HepG2 (cell line): ENCODE data around the gene MMP24OS. TPM values are rescaled to one million over a fixed set of nuclear protein-coding genes. Genes with fewer than 3 reads are reported as not detected.

Experiments
- BRD4 ChIP-seq: sonication (generic); formaldehyde crosslinking; IDR thresholded peaks from 2 replicates; pipeline ENCODE4 v1.4.0; 2020; ENCODE audit warnings: missing genetic modification reagents
- CC2D1A ChIP-seq: sonication (generic); formaldehyde crosslinking; IDR thresholded peaks from 2 replicates; pipeline ENCODE4 v1.8.1; 2023; ENCODE audit warnings: mild to moderate bottlenecking, missing genetic modification reagents
- MTA3 ChIP-seq: sonication (generic); formaldehyde crosslinking; IDR thresholded peaks from 2 replicates; pipeline ENCODE4 v1.4.0; 2020; ENCODE audit warnings: missing genetic modification reagents
- PHF5A ChIP-seq: IDR thresholded peaks from one replicate; pipeline ENCODE4 v1.6.1; 2018; ENCODE audit warnings: low read depth, missing genetic modification reagents; ENCODE audit not compliant: unreplicated experiment
- ZC3H13 ChIP-seq: sonication (generic); formaldehyde crosslinking; IDR thresholded peaks from 2 replicates; pipeline ENCODE4 v1.8.1; 2023; ENCODE audit warnings: mild to moderate bottlenecking, missing genetic modification reagents, moderate library complexity
- ZNF180 ChIP-seq: sonication (generic); formaldehyde crosslinking; IDR thresholded peaks from 2 replicates; pipeline ENCODE4 v1.4.0; 2020; ENCODE audit warnings: low read depth, missing genetic modification reagents, borderline replicate concordance
- ZNF263 ChIP-seq: sonication (generic); formaldehyde crosslinking; IDR thresholded peaks from 2 replicates; pipeline ENCODE4 v1.4.0; 2020; ENCODE audit warnings: missing genetic modification reagents
- polyA plus RNA-seq, 8 experiments: library from polyadenylated mRNA; depleted of rRNA in 3 of 8; stranded (reverse) in 7 of 8; unstranded in 1 of 8; fragments of >200 nt; fragmentation: Illumina TruSeq in 4 of 8; extraction: Trizol in 4 of 8; gene quantifications; 2 replicates each; pipeline versions ENCODE4 v1.2.1 to v1.2.3, GENCODE V29; 2011 to 2016; ENCODE audit warnings: low read depth in 4 of 8, missing spikeins in 1 of 8, mixed read lengths in 1 of 8; ENCODE audit not compliant: insufficient read depth in 1 of 8
- total RNA-seq, 5 experiments: library from RNA; depleted of rRNA; stranded (reverse); fragments of >200 nt; fragmentation: Illumina TruSeq; extraction: Trizol; gene quantifications; 2 replicates each; pipeline ENCODE4 v1.2.3, GENCODE V29; 2016; ENCODE audit warnings: low read depth in 1 of 5
- TF ChIP-seq, protein P1 (sequence below): sonication (generic); formaldehyde crosslinking; IDR thresholded peaks from 2 replicates; pipeline ENCODE4 v1.5.0; 2020; ENCODE audit warnings: mild to moderate bottlenecking, missing genetic modification reagents, borderline replicate concordance
- TF ChIP-seq, protein P2 (sequence below): sonication (generic); formaldehyde crosslinking; IDR thresholded peaks from 2 replicates; pipeline ENCODE4 v1.8.0; 2022; ENCODE audit warnings: mild to moderate bottlenecking, missing genetic modification reagents
- TF ChIP-seq, protein P3 (sequence below): sonication (generic); formaldehyde crosslinking; IDR thresholded peaks from 2 replicates; pipeline ENCODE4 v1.4.0; 2020; ENCODE audit warnings: missing genetic modification reagents, borderline replicate concordance
- TF ChIP-seq, protein P4 (sequence below): sonication (generic); formaldehyde crosslinking; IDR thresholded peaks from one replicate; pipeline ENCODE4 v1.5.1; 2020; ENCODE audit warnings: mild to moderate bottlenecking, missing genetic modification reagents; ENCODE audit errors: not compliant biosample characterization

Gene MMP24OS
- total and polyA plus RNA-seq, 2 of the 13 experiments (the other 11 are each of a cell fraction or from before 2014, with no cell fraction given) = 6.0 to 8.5 TPM

DNA sequence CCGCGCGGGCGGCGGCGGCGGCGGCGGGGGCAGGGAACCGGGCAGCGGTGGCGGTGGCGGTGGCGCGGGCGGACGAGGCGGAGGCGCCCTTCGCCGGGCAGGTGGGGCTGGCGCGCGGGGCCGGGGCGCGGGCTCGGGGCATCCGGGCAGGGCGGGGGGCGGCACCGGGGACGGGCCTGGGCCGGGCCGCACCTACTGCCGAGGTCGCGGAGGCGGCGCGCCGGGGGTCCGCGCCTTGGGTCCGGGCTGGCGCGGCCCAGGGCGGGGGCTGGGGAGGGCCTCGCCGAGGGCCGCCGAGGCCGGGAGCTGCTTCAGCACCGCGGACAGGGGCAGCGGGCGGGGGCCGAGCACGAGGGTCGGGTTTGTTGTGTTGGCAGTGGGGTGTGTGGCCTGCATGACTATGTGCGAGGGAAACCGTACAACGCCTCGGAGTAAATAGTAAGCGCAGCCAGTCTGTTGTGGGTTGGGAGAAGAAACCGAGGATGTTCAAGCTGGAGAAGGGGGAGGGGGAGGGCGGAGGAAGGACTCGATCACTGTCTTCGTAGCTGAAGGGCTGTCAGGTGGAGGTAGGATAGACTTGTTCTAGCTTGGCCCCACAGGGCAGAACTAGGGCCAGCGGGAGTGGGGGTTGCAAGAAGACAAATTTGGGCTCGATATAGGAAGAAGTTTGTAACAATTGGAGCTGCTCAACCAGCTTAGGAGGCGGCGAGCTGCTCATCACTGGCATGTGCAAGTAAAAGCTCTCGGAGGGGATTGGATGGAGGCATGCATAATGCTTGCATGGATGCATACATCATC, 50.8 kb downstream of the MMP24OS start (continued):
- TF ChIP-seq, protein P1, sequence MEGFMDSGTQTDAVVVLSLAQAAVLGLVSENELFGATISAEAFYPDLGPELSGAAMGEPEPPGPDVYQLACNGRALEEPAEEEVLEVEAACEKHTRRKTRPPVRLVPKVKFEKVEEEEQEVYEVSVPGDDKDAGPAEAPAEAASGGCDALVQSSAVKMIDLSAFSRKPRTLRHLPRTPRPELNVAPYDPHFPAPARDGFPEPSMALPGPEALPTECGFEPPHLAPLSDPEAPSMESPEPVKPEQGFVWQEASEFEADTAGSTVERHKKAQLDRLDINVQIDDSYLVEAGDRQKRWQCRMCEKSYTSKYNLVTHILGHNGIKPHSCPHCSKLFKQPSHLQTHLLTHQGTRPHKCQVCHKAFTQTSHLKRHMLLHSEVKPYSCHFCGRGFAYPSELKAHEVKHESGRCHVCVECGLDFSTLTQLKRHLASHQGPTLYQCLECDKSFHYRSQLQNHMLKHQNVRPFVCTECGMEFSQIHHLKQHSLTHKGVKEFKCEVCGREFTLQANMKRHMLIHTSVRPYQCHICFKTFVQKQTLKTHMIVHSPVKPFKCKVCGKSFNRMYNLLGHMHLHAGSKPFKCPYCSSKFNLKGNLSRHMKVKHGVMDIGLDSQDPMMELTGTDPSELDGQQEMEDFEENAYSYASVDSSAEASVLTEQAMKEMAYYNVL (CRISPR knock-in tag) = peak; percentile 51; the same call in 1 of the 2 replicates
- TF ChIP-seq, protein P2, sequence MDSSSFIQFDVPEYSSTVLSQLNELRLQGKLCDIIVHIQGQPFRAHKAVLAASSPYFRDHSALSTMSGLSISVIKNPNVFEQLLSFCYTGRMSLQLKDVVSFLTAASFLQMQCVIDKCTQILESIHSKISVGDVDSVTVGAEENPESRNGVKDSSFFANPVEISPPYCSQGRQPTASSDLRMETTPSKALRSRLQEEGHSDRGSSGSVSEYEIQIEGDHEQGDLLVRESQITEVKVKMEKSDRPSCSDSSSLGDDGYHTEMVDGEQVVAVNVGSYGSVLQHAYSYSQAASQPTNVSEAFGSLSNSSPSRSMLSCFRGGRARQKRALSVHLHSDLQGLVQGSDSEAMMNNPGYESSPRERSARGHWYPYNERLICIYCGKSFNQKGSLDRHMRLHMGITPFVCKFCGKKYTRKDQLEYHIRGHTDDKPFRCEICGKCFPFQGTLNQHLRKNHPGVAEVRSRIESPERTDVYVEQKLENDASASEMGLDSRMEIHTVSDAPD (CRISPR knock-in tag) = no peak
- 0 out of 2 replicates have a peak, but pooled peaks have one; percentile 53 for TF ChIP-seq BRD4 (CRISPR knock-in tag)
- no peak for TF ChIP-seq PHF5A (CRISPR knock-in tag)
- TF ChIP-seq ZC3H13 (CRISPR knock-in tag) = peak; percentile 26; the same call in 1 of the 2 replicates
- no peak for TF ChIP-seq CC2D1A (CRISPR knock-in tag)
- TF ChIP-seq MTA3 (CRISPR knock-in tag) = 0 out of 2 replicates have a peak, but pooled peaks have one; percentile 65
- peak; percentile 81 for TF ChIP-seq ZNF263 (CRISPR knock-in tag)
- TF ChIP-seq, protein P3, sequence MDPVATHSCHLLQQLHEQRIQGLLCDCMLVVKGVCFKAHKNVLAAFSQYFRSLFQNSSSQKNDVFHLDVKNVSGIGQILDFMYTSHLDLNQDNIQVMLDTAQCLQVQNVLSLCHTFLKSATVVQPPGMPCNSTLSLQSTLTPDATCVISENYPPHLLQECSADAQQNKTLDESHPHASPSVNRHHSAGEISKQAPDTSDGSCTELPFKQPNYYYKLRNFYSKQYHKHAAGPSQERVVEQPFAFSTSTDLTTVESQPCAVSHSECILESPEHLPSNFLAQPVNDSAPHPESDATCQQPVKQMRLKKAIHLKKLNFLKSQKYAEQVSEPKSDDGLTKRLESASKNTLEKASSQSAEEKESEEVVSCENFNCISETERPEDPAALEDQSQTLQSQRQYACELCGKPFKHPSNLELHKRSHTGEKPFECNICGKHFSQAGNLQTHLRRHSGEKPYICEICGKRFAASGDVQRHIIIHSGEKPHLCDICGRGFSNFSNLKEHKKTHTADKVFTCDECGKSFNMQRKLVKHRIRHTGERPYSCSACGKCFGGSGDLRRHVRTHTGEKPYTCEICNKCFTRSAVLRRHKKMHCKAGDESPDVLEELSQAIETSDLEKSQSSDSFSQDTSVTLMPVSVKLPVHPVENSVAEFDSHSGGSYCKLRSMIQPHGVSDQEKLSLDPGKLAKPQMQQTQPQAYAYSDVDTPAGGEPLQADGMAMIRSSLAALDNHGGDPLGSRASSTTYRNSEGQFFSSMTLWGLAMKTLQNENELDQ (CRISPR knock-in tag) = peak; percentile 96
- TF ChIP-seq, protein P4, sequence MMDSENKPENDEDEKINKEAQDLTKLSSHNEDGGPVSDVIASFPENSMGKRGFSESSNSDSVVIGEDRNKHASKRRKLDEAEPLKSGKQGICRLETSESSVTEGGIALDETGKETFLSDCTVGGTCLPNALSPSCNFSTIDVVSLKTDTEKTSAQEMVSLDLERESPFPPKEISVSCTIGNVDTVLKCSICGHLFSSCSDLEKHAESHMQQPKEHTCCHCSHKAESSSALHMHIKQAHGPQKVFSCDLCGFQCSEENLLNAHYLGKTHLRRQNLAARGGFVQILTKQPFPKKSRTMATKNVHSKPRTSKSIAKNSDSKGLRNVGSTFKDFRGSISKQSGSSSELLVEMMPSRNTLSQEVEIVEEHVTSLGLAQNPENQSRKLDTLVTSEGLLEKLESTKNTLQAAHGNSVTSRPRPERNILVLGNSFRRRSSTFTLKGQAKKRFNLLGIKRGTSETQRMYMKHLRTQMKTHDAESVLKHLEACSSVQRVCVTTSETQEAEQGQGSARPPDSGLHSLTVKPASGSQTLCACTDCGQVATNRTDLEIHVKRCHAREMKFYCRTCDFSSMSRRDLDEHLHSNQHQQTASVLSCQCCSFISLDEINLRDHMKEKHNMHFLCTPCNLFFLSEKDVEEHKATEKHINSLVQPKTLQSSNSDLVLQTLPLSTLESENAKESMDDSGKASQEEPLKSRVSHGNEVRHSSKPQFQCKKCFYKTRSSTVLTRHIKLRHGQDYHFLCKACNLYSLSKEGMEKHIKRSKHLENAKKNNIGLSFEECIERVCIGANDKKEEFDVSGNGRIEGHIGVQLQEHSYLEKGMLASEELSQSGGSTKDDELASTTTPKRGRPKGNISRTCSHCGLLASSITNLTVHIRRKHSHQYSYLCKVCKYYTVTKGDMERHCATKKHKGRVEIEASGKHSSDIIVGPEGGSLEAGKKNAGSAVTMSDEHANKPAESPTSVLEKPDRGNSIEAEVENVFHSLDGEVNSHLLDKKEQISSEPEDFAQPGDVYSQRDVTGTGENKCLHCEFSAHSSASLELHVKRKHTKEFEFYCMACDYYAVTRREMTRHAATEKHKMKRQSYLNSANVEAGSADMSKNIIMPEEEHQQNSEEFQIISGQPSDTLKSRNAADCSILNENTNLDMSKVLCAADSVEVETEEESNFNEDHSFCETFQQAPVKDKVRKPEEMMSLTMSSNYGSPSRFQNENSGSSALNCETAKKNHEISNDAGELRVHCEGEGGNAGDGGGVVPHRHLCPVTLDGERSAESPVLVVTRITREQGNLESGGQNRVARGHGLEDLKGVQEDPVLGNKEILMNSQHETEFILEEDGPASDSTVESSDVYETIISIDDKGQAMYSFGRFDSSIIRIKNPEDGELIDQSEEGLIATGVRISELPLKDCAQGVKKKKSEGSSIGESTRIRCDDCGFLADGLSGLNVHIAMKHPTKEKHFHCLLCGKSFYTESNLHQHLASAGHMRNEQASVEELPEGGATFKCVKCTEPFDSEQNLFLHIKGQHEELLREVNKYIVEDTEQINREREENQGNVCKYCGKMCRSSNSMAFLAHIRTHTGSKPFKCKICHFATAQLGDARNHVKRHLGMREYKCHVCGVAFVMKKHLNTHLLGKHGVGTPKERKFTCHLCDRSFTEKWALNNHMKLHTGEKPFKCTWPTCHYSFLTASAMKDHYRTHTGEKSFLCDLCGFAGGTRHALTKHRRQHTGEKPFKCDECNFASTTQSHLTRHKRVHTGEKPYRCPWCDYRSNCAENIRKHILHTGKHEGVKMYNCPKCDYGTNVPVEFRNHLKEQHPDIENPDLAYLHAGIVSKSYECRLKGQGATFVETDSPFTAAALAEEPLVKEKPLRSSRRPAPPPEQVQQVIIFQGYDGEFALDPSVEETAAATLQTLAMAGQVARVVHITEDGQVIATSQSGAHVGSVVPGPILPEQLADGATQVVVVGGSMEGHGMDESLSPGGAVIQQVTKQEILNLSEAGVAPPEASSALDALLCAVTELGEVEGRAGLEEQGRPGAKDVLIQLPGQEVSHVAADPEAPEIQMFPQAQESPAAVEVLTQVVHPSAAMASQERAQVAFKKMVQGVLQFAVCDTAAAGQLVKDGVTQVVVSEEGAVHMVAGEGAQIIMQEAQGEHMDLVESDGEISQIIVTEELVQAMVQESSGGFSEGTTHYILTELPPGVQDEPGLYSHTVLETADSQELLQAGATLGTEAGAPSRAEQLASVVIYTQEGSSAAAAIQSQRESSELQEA = peak; percentile 48
- TF ChIP-seq ZNF180 = peak; percentile 92; the same call in 1 of the 2 replicates
